ENCODE results near the gene PRRX1.

Gene PRRX1

GRCh38 chr1:170619241-170620028 is 44.5 kb upstream of the PRRX1 start:
- Histone ChIP-seq H3K4me1 (ENCODE audit: control insufficient read depth, insufficient read depth, low read length) (no peaks in the 10 kb centered on the region), H3K27ac (ENCODE audit: extremely low read depth, low read depth, low read length) (no peak overlapping the region), H3K4me3 (ENCODE audit: low read depth, low read length) (no peak overlapping the region), H3K9me3 (ENCODE audit: control insufficient read depth, insufficient read depth, low read depth, low read length) (no peaks in the 10 kb centered on the region), H3K36me3 (ENCODE audit: control insufficient read depth in 2 of 2, insufficient read depth in 1 of 2, low read length in 2 of 2) (no peaks in the 10 kb centered on the region)
- POLR2A ChIA-PET = no interaction called here
- CTCF ChIA-PET = no interaction called here
- TF ChIP-seq ZNF561 (tag by site-specific recombination; IDR thresholded peaks at IDR 0.05; ENCODE audit: borderline replicate concordance) (no peak), GLI4 (tag by site-specific recombination; IDR thresholded peaks at IDR 0.05) (no peak), ZBTB26 (tag by site-specific recombination; optimal IDR thresholded peaks at IDR 0.05) (no peak), ELK4 (IDR thresholded peaks at IDR 0.05; ENCODE audit: borderline replicate concordance, low read depth, low read length) (no peak), ZEB2 (tag by site-specific recombination; IDR thresholded peaks at IDR 0.05) (no peak), ZNF223 (tag by site-specific recombination; IDR thresholded peaks at IDR 0.05) (no peak), ZBTB10 (tag by site-specific recombination; IDR thresholded peaks at IDR 0.05) (no peak), ZNF362 (tag by site-specific recombination; IDR thresholded peaks at IDR 0.05) (no peak), ZSCAN4 (tag by site-specific recombination; IDR thresholded peaks at IDR 0.05) (no peak), ZNF530 (tag by site-specific recombination; IDR thresholded peaks at IDR 0.05; ENCODE audit: low read depth) (no peak)

GRCh38 chr1:170620164-170620563 is 43.8 kb upstream of the PRRX1 start:
- ChIA-PET CTCF (no interaction called here), POLR2A (no interaction called here)
- H3K36me3 ChIP-seq (ENCODE audit: control insufficient read depth in 2 of 2, insufficient read depth in 1 of 2, low read length in 2 of 2) = no peaks in the 10 kb centered on the region
- no peaks in the 10 kb centered on the region for H3K9me3 ChIP-seq (ENCODE audit: control insufficient read depth, insufficient read depth, low read depth, low read length)
- no peaks in the 10 kb centered on the region for H3K4me1 ChIP-seq (ENCODE audit: control insufficient read depth, insufficient read depth, low read length)
- no peak overlapping the region for H3K4me3 ChIP-seq (ENCODE audit: low read depth, low read length)
- no peak for TF ChIP-seq SALL2 (tag by site-specific recombination; IDR thresholded peaks at IDR 0.05; ENCODE audit: borderline replicate concordance)
- no peak for TF ChIP-seq SP3 (tag by site-specific recombination; IDR thresholded peaks at IDR 0.05)
- H3K27ac ChIP-seq (ENCODE audit: extremely low read depth, low read depth, low read length) = no peak overlapping the region

GRCh38 chr1:170623171-170623570 is 40.8 kb upstream of the PRRX1 start:
- H3K4me1 ChIP-seq (ENCODE audit: control insufficient read depth, insufficient read depth, low read length) = no peaks in the 10 kb centered on the region
- no peak overlapping the region for H3K4me3 ChIP-seq (ENCODE audit: low read depth, low read length)
- no peaks in the 10 kb centered on the region for H3K9me3 ChIP-seq (ENCODE audit: control insufficient read depth, insufficient read depth, low read depth, low read length)
- H3K27ac ChIP-seq (ENCODE audit: extremely low read depth, low read depth, low read length) = no peak overlapping the region
- no peaks in the 10 kb centered on the region for H3K36me3 ChIP-seq (ENCODE audit: control insufficient read depth in 2 of 2, insufficient read depth in 1 of 2, low read length in 2 of 2)
- TF ChIP-seq ZBTB20 (tag by site-specific recombination; IDR thresholded peaks at IDR 0.05) (no peak), ZNF561 (tag by site-specific recombination; IDR thresholded peaks at IDR 0.05; ENCODE audit: borderline replicate concordance) (no peak), ZNF626 (tag by site-specific recombination; IDR thresholded peaks at IDR 0.05) (no peak), ZNF138 (tag by site-specific recombination; IDR thresholded peaks at IDR 0.05; ENCODE audit: borderline replicate concordance) (no peak), SETDB1 (IDR thresholded peaks at IDR 0.05; ENCODE audit: insufficient read length, low read length) (peak; percentile 48), ZNF311 (tag by site-specific recombination; IDR thresholded peaks at IDR 0.05; ENCODE audit: borderline replicate concordance) (no peak), ZNF146 (tag by site-specific recombination; IDR thresholded peaks at IDR 0.05) (no peak)
- POLR2A ChIA-PET = no interaction called here
- CTCF ChIA-PET = no interaction called here
